K562 (cell line): Measurements from ENCODE around the gene SHISA4. TPM values are rescaled to one million over a fixed set of nuclear protein-coding genes. Genes with fewer than 3 reads are reported as not detected.

Experiments used
- BRD4 ChIP-seq: fragments of 200-600 bp; sonication (generic); IDR thresholded peaks from 2 replicates; pipeline ENCODE4 v1.6.1; 2017; ENCODE audit warnings: inconsistent platforms
- ELF4 ChIP-seq: fragments of 450-650 bp; formaldehyde crosslinking; IDR thresholded peaks from 2 replicates; pipeline ENCODE4 v1.4.0; 2022; ENCODE audit warnings: missing genetic modification characterization
- ELK1 ChIP-seq: sonication (generic); formaldehyde crosslinking; IDR thresholded peaks from 2 replicates; pipeline ENCODE4 v1.8.1; 2022; ENCODE audit warnings: missing genetic modification reagents
- FOXA1 ChIP-seq: fragments of 450-650 bp; IDR thresholded peaks from 2 replicates; pipeline ENCODE4 v1.6.1; 2016; ENCODE audit warnings: mild to moderate bottlenecking, borderline replicate concordance
- FOXM1 ChIP-seq, 2 experiments: fragments of 450-650 bp in 1 of 2; sonication (generic) in 1 of 2; formaldehyde crosslinking in 1 of 2; IDR thresholded peaks; 2 replicates each; pipeline versions ENCODE4 v1.6.1 to v1.9.0; 2017 to 2022; ENCODE audit warnings: low read depth in 2 of 2, mild to moderate bottlenecking in 2 of 2, missing genetic modification reagents in 1 of 2, moderate library complexity in 1 of 2
- HNRNPK ChIP-seq: fragments of 200-400 bp; formaldehyde crosslinking; IDR thresholded peaks from one replicate; pipeline ENCODE4 v1.6.1; 2018; ENCODE audit warnings: mild to moderate bottlenecking, low read depth, low read length; ENCODE audit not compliant: poor library complexity, severe bottlenecking
- KDM5B ChIP-seq: fragments of 200-600 bp; sonication (generic); IDR thresholded peaks from 2 replicates; pipeline ENCODE4 v1.6.1; 2012; ENCODE audit warnings: low read depth, mild to moderate bottlenecking, moderate library complexity, low read length, control low read depth, inconsistent platforms; ENCODE audit not compliant: insufficient replicate concordance
- MEF2A ChIP-seq: IDR thresholded peaks from 2 replicates; pipeline ENCODE4 v1.6.1; 2011; ENCODE audit warnings: low read depth, mild to moderate bottlenecking, low read length, moderate library complexity; ENCODE audit not compliant: control insufficient read depth
- MLX ChIP-seq, 2 experiments: fragments of 450-650 bp in 1 of 2; sonication (generic) in 1 of 2; formaldehyde crosslinking; conservative IDR thresholded peaks; 2 replicates each; pipeline versions ENCODE4 v1.4.0 to v1.8.1; 2020 to 2022; ENCODE audit warnings: mild to moderate bottlenecking in 1 of 2, missing genetic modification reagents in 1 of 2
- MNT ChIP-seq, 2 experiments: fragments of 450-650 bp; conservative IDR thresholded peaks; 2 replicates each; pipeline ENCODE4 v1.6.1; 2017; ENCODE audit warnings: mild to moderate bottlenecking in 2 of 2, moderate library complexity in 2 of 2
- NFXL1 ChIP-seq: fragments of 450-650 bp; formaldehyde crosslinking; IDR thresholded peaks from 2 replicates; pipeline ENCODE4 v1.4.0; 2021; ENCODE audit warnings: mild to moderate bottlenecking
- NR2C2 ChIP-seq, 2 experiments: fragments of 200-800 bp in 1 of 2; sonication (Bioruptor generic) in 1 of 2; sonication (generic) in 1 of 2; formaldehyde crosslinking in 1 of 2; IDR thresholded peaks; 2 replicates each; pipeline versions ENCODE4 v1.6.1 to v1.8.0; 2016 to 2022; ENCODE audit warnings: mild to moderate bottlenecking in 1 of 2, missing compliant biosample characterization in 1 of 2, missing genetic modification characterization in 1 of 2, missing genetic modification reagents in 1 of 2
- PCBP2 ChIP-seq: fragments of 200-400 bp; formaldehyde crosslinking; IDR thresholded peaks from 2 replicates; pipeline ENCODE4 v1.6.1; 2018; ENCODE audit warnings: low read length, low read depth, mild to moderate bottlenecking, moderate library complexity; ENCODE audit not compliant: poor library complexity, severe bottlenecking
- RFX1 ChIP-seq: fragments of 450-650 bp; IDR thresholded peaks from 2 replicates; pipeline ENCODE4 v1.6.1; 2016; ENCODE audit warnings: mild to moderate bottlenecking, moderate library complexity
- SRSF9 ChIP-seq: fragments of 200-400 bp; formaldehyde crosslinking; IDR thresholded peaks from 2 replicates; pipeline ENCODE4 v1.6.1; 2017; ENCODE audit warnings: low read depth, low read length, borderline replicate concordance
- ZFP1 ChIP-seq: fragments of 450-650 bp; formaldehyde crosslinking; IDR thresholded peaks from 2 replicates; pipeline ENCODE4 v1.4.0; 2020; ENCODE audit warnings: mild to moderate bottlenecking, mixed read lengths
- ZNF12 ChIP-seq: sonication (generic); formaldehyde crosslinking; IDR thresholded peaks from 2 replicates; pipeline ENCODE4 v1.4.0; 2020; ENCODE audit warnings: mild to moderate bottlenecking, missing genetic modification reagents
- ZNF512 ChIP-seq: IDR thresholded peaks from 2 replicates; pipeline ENCODE4 v1.6.1; 2016; ENCODE audit warnings: missing genetic modification characterization, missing compliant biosample characterization
- ZNF584 ChIP-seq: fragments of 200-800 bp; sonication (Bioruptor generic); IDR thresholded peaks from 2 replicates; pipeline ENCODE4 v1.6.1; 2016; ENCODE audit warnings: low read depth, mild to moderate bottlenecking, missing genetic modification characterization, missing compliant biosample characterization
- ZNF589 ChIP-seq: fragments of 200-800 bp; sonication (Bioruptor generic); IDR thresholded peaks from 2 replicates; pipeline ENCODE4 v1.6.1; 2016; ENCODE audit warnings: low read depth, missing genetic modification characterization, missing compliant biosample characterization
- ZSCAN32 ChIP-seq: fragments of 450-650 bp; formaldehyde crosslinking; IDR thresholded peaks from 2 replicates; pipeline ENCODE4 v1.4.0; 2020; ENCODE audit warnings: mild to moderate bottlenecking, moderate library complexity
- ZZZ3 ChIP-seq: fragments of 450-650 bp; IDR thresholded peaks from 2 replicates; pipeline ENCODE4 v1.6.1; 2016; ENCODE audit warnings: antibody characterized with exemption, mild to moderate bottlenecking, moderate library complexity
- polyA plus RNA-seq, 8 experiments: library from polyadenylated mRNA; depleted of rRNA in 4 of 8; stranded (reverse) in 5 of 8; unstranded in 3 of 8; fragments of >200 nt; fragmentation: Nextera tagmentation in 2 of 8; fragmentation: Illumina TruSeq in 1 of 8; extraction: Ambion mirVana in 2 of 8; extraction: Trizol in 1 of 8; gene quantifications; 2 replicates each; pipeline versions ENCODE4 v1.2.1 to v1.2.3, GENCODE V29; 2011 to 2014; ENCODE audit warnings: inconsistent platforms in 1 of 8, missing spikeins in 1 of 8
- total RNA-seq, 7 experiments: library from RNA; depleted of rRNA in 6 of 7; stranded (reverse); fragments of >200 nt in 6 of 7; fragmentation: Illumina TruSeq in 2 of 7; extraction: Trizol in 2 of 7; gene quantifications; 2 replicates each; pipeline versions ENCODE4 v1.2.1 to v1.2.3, GENCODE V29; 2011 to 2021; ENCODE audit warnings: low replicate concordance in 1 of 7

The SHISA4 gene
- total and polyA plus RNA-seq, 9 of the 15 experiments (the other 6 are each of a cell fraction or from before 2014, with no cell fraction given), result 0.15 to 0.95 (median 0.68) TPM; not detected in 2

- TF ChIP-seq ZNF512 (tag), result no peak
- peak in 1 of 2 experiments; percentile 26; a peak in 1 of 4 replicates for TF ChIP-seq MNT (conservative IDR thresholded peaks at IDR 0.05)
- TF ChIP-seq MEF2A, result peak; percentile 93; the same call in 1 of the 2 replicates
- TF ChIP-seq ZFP1 (CRISPR knock-in tag), result no peak
- TF ChIP-seq RFX1, result no peak
- no peak; the same call in 1 of the 2 replicates for TF ChIP-seq FOXM1 (IDR thresholded peaks at IDR 0.05; ENCODE audit: low read depth)
- no peak for TF ChIP-seq FOXM1 (CRISPR knock-in tag; IDR thresholded peaks at IDR 0.05; ENCODE audit: low read depth)
- no peak for TF ChIP-seq ELF4 (CRISPR knock-in tag)
- no peak for TF ChIP-seq PCBP2
- no peak for TF ChIP-seq ZNF12 (CRISPR knock-in tag)
- TF ChIP-seq ZZZ3, result no peak
- no peak for TF ChIP-seq NR2C2 (CRISPR knock-in tag; IDR thresholded peaks at IDR 0.05)
- TF ChIP-seq NR2C2 (tag; IDR thresholded peaks at IDR 0.05), result peak; percentile 71
- TF ChIP-seq KDM5B, result no peak
- TF ChIP-seq NFXL1 (CRISPR knock-in tag), result no peak
- no peak for TF ChIP-seq HNRNPK
- no peak for TF ChIP-seq SRSF9
- no peak for TF ChIP-seq ZSCAN32 (CRISPR knock-in tag)
- peak; percentile 76; the same call in 1 of the 2 replicates for TF ChIP-seq BRD4
- TF ChIP-seq ZNF589 (CRISPR knock-in tag), result peak; percentile 72; the same call in 1 of the 2 replicates
- no peak for TF ChIP-seq ZNF584 (CRISPR knock-in tag)
- TF ChIP-seq FOXA1, result no peak
- no peak for TF ChIP-seq MLX (CRISPR knock-in tag; conservative IDR thresholded peaks at IDR 0.05)
- no peak for TF ChIP-seq ELK1 (CRISPR knock-in tag)
These were observed 52.9 kb downstream of the SHISA4 start (continued) for GRCh38 chr1:201941420-201942128.
